RPMI8226 (cell line): ENCODE data around the gene ADAMTS8.
A peak's percentile ranks its signal among the peaks of the same experiment; 100 is the strongest.
"Not testable (repeated sequence)": the region's sequence is repeated elsewhere in the genome, so short reads cannot be mapped to it uniquely, and the experiment has no call there.

Source experiments
- DNase-seq: peaks from one replicate; pipeline ENCODE4 v3.0.0-alpha.2; 2015

The ADAMTS8 gene

GRCh38 chr11:130459521-130459920 lies 31.1 kb upstream of the ADAMTS8 start:
- no peak for DNase-seq

- DNase-seq, result no peak
Observed at GRCh38 chr11:130458410-130458729, 30.0 kb upstream of the ADAMTS8 start.

GRCh38 chr11:130457623-130458409 lies 29.4 kb upstream of the ADAMTS8 start:
- no peak for DNase-seq

- no peak for DNase-seq
Observed at GRCh38 chr11:130456286-130456685, 27.9 kb upstream of the ADAMTS8 start.

- DNase-seq, result no peak
Observed at GRCh38 chr11:130455483-130456127, 27.2 kb upstream of the ADAMTS8 start.

GRCh38 chr11:130454491-130455252 lies 26.3 kb upstream of the ADAMTS8 start:
- no peak for DNase-seq

- DNase-seq, result no peak
Observed at GRCh38 chr11:130452940-130453339, 24.5 kb upstream of the ADAMTS8 start.

- no peak for DNase-seq
Observed at GRCh38 chr11:130452176-130452575, 23.8 kb upstream of the ADAMTS8 start.

- no peak for DNase-seq
Observed at GRCh38 chr11:130451231-130452019, 23.0 kb upstream of the ADAMTS8 start.

- DNase-seq, result no peak
Observed at GRCh38 chr11:130449996-130450769, 21.8 kb upstream of the ADAMTS8 start.

- DNase-seq, result no peak
Observed at GRCh38 chr11:130449310-130449990, 21.0 kb upstream of the ADAMTS8 start.

GRCh38 chr11:130448416-130449309 lies 20.3 kb upstream of the ADAMTS8 start, which contains the start of gene ADAMTS15:
Gene ADAMTS15, plus strand, starts transcription at chr11:130448645. Its CDS starts 329 bp downstream, at chr11:130448974.
- peak; percentile 28 for DNase-seq

- no peak for DNase-seq
Observed at GRCh38 chr11:130448039-130448415, 19.6 kb upstream of the ADAMTS8 start.

GRCh38 chr11:130445788-130446187 lies 17.4 kb upstream of the ADAMTS8 start:
- no peak for DNase-seq

- DNase-seq, result no peak
Observed at GRCh38 chr11:130442737-130443136, 14.3 kb upstream of the ADAMTS8 start.

- no peak for DNase-seq
Observed at GRCh38 chr11:130441719-130442118, 13.3 kb upstream of the ADAMTS8 start.

- DNase-seq, result no peak
Observed at GRCh38 chr11:130439876-130440275, 11.5 kb upstream of the ADAMTS8 start.

- no peak for DNase-seq
Observed at GRCh38 chr11:130439160-130439519, 10.7 kb upstream of the ADAMTS8 start.

GRCh38 chr11:130438401-130439159 lies 10.2 kb upstream of the ADAMTS8 start:
- DNase-seq, result not testable (repeated sequence)

GRCh38 chr11:130437848-130438247 lies 9.4 kb upstream of the ADAMTS8 start:
- DNase-seq, result no peak
